GM19023 (cell line): ENCODE measurements around the gene TRIO.
"Not testable (repeated sequence)": the region's sequence is repeated elsewhere in the genome, so short reads cannot be mapped to it uniquely, and the experiment has no call there.

Source experiments
- ATAC-seq: cut with Tn5 transposase; IDR thresholded peaks from one replicate; pipeline ENCODE4 v1.9.1; 2021; ENCODE audit warnings: mild to moderate bottlenecking, moderate library complexity; ENCODE audit not compliant: unreplicated experiment

TRIO gene

GRCh38 chr5:14420101-14420811, 277.1 kb downstream of the TRIO start:
- ATAC-seq = no peak

GRCh38 chr5:14421851-14422250, 278.7 kb downstream of the TRIO start:
- no peak for ATAC-seq

GRCh38 chr5:14424011-14424685, 281.0 kb downstream of the TRIO start:
- no peak for ATAC-seq

- no peak for ATAC-seq
Measured at GRCh38 chr5:14425559-14425958, 282.4 kb downstream of the TRIO start.

- no peak for ATAC-seq
Measured at GRCh38 chr5:14426521-14426920, 283.4 kb downstream of the TRIO start.

GRCh38 chr5:14428302-14429081, 285.4 kb downstream of the TRIO start:
- no peak for ATAC-seq

- ATAC-seq = no peak
Measured at GRCh38 chr5:14429101-14430050, 286.2 kb downstream of the TRIO start.

- no peak for ATAC-seq
Measured at GRCh38 chr5:14431534-14431933, 288.4 kb downstream of the TRIO start.

GRCh38 chr5:14432931-14433589, 289.9 kb downstream of the TRIO start:
- no peak for ATAC-seq

GRCh38 chr5:14435481-14435880, 292.3 kb downstream of the TRIO start:
- no peak for ATAC-seq

- ATAC-seq = not testable (repeated sequence)
Measured at GRCh38 chr5:14436122-14436521, 293.0 kb downstream of the TRIO start.

- ATAC-seq = peak; percentile 48
Measured at GRCh38 chr5:14436801-14437542, 293.8 kb downstream of the TRIO start.

- no peak for ATAC-seq
Measured at GRCh38 chr5:14438195-14438606, 295.1 kb downstream of the TRIO start.

GRCh38 chr5:14439087-14439871, 296.1 kb downstream of the TRIO start:
- ATAC-seq = no peak

- ATAC-seq = no peak
Measured at GRCh38 chr5:14440223-14440581, 297.1 kb downstream of the TRIO start.

- ATAC-seq = no peak
Measured at GRCh38 chr5:14440582-14441431, 297.7 kb downstream of the TRIO start.

GRCh38 chr5:14441641-14442040, 298.5 kb downstream of the TRIO start:
- no peak for ATAC-seq

GRCh38 chr5:14442536-14442935, 299.4 kb downstream of the TRIO start:
- ATAC-seq = no peak
